HepG2 (cell line): Measurements from ENCODE around the gene PDHA2. TPM values are rescaled to one million over a fixed set of nuclear protein-coding genes. Genes with fewer than 3 reads are reported as not detected.
"Not testable (repeated sequence)": the region's sequence is repeated elsewhere in the genome, so short reads cannot be mapped to it uniquely, and the experiment has no call there.

Source experiments
- ATAC-seq: fragments of 200-7000 bp; cut with Tn5 transposase; 3 replicates; pipeline ENCODE4 v1.9.1; 2020; ENCODE audit warnings: mild to moderate bottlenecking, moderate library complexity
- BruUV-seq: library from RNA; stranded (reverse); fragments of 400-500 nt; replicated peaks from 2 replicates; lab custom pipeline; 2021; lab: Mats Ljungman, UMichigan
- CTCF ChIA-PET: fragments of 300-600 bp; formaldehyde crosslinking; extraction: SDS; loops from one replicate; lab custom pipeline; 2021; ENCODE audit warnings: low total read pairs, inconsistent platforms, low intra/inter-chr PET ratio; lab: Yijun Ruan, JAX
- POLR2A ChIA-PET: fragments of 350-600 bp; sonication (Branson Sonifier 250); formaldehyde crosslinking; loops from one replicate; lab custom pipeline; 2020; ENCODE audit warnings: antibody characterized with exemption, inconsistent platforms; lab: Yijun Ruan, JAX
- DNase-seq: peaks from one replicate; pipeline ENCODE4 v3.0.0-alpha.2; 2015; ENCODE audit warnings: low spot score
- FAIRE-seq: peaks from 3 replicates; lab custom pipeline; 2011; peaks lifted over from hg19 to GRCh38; lab: Jason Lieb, UNC
- H2AFZ ChIP-seq: one replicate; pipeline ENCODE4 v1.6.1; 2011; ENCODE audit warnings: low read length, inconsistent platforms
- H3K27ac ChIP-seq: fragments of 300-600 bp; 3 replicates; pipeline ENCODE4 v1.8.0; 2011; ENCODE audit warnings: mixed run types, mild to moderate bottlenecking, mixed read lengths, low read length, inconsistent platforms; ENCODE audit not compliant: insufficient read depth; ENCODE audit errors: extremely low read length
- H3K27me3 ChIP-seq, 2 experiments: fragments of 200-600 bp in 1 of 2; 2 replicates in 1 of 2; 3 replicates in 1 of 2; pipeline versions ENCODE4 v1.6.0 to v1.8.0; 2011; ENCODE audit warnings: low read length in 2 of 2, mild to moderate bottlenecking in 2 of 2, moderate library complexity in 2 of 2, inconsistent platforms in 1 of 2; ENCODE audit not compliant: insufficient read depth in 2 of 2, control insufficient read depth in 1 of 2
- H3K36me3 ChIP-seq, 2 experiments: fragments of 200-600 bp in 1 of 2; replicated peaks in 1 of 2; 2 replicates in 1 of 2; 3 replicates in 1 of 2; pipeline versions ENCODE4 v1.5.1 to v1.8.0; 2011; ENCODE audit warnings: low read length in 2 of 2, inconsistent platforms in 1 of 2; ENCODE audit not compliant: insufficient read depth in 2 of 2, control insufficient read depth in 1 of 2
- H3K4me1 ChIP-seq: 2 replicates; pipeline ENCODE4 v1.5.1; 2012; ENCODE audit warnings: low read length, inconsistent platforms; ENCODE audit not compliant: insufficient read depth
- H3K4me2 ChIP-seq: 2 replicates; pipeline ENCODE4 v1.6.0; 2011; ENCODE audit warnings: low read depth, low read length, inconsistent platforms
- H3K4me3 ChIP-seq, 3 experiments: fragments of 200-600 bp in 1 of 3; sonication (generic), shearing (Covaris generic) in 1 of 3; replicated peaks in 1 of 3; 2 replicates each; pipeline ENCODE4 v1.5.1; 2011 to 2016; ENCODE audit warnings: low read length in 3 of 3, inconsistent platforms in 2 of 3, low read depth in 2 of 3, mild to moderate bottlenecking in 2 of 3, control low read depth in 1 of 3, mixed read lengths in 1 of 3; ENCODE audit not compliant: insufficient read depth in 1 of 3
- H3K79me2 ChIP-seq: one replicate; pipeline ENCODE4 v1.6.1; 2011; ENCODE audit warnings: low read length, inconsistent platforms; ENCODE audit not compliant: insufficient read depth
- H3K9ac ChIP-seq: 2 replicates; pipeline ENCODE4 v1.6.0; 2011; ENCODE audit warnings: mild to moderate bottlenecking, low read depth, low read length, inconsistent platforms; ENCODE audit not compliant: insufficient read depth
- H3K9me3 ChIP-seq: 2 replicates; pipeline ENCODE4 v1.5.1; 2012; ENCODE audit warnings: mild to moderate bottlenecking, low read length
- H4K20me1 ChIP-seq: 2 replicates; pipeline ENCODE4 v1.6.0; 2011; ENCODE audit warnings: inconsistent platforms, mild to moderate bottlenecking, low read length, moderate library complexity; ENCODE audit not compliant: insufficient read depth
- FOXK1 ChIP-seq: sonication (generic); formaldehyde crosslinking; IDR thresholded peaks from 2 replicates; pipeline ENCODE4 v1.4.0; 2020; ENCODE audit warnings: low read depth, missing genetic modification reagents, borderline replicate concordance
- ZNF317 ChIP-seq: sonication (generic); formaldehyde crosslinking; IDR thresholded peaks from 2 replicates; pipeline ENCODE4 v1.5.0; 2020; ENCODE audit warnings: mild to moderate bottlenecking, missing genetic modification reagents
- WGBS: methylation state at CpG from one replicate; pipeline ENCODE4 v1.1.6; 2017; ENCODE audit warnings: low lambda C conversion rate; 5-methylcytosine and 5-hydroxymethylcytosine counted together
- in situ Hi-C: cut with HindIII; loops from 2 replicates; pipeline ENCODE4 v1.10.0; 2017; ENCODE audit warnings: low pct_unique_long_range_greater_than_20kb; ENCODE audit not compliant: extremely low pct_ligation_motif_present
- intact Hi-C: fragments of 100-400 bp; cut with micrococcal nuclease; formaldehyde crosslinking; loops from one replicate; pipeline ENCODE4 v1.10.0; 2022; ENCODE audit not compliant: unreplicated experiment
- polyA plus RNA-seq, 8 experiments: library from polyadenylated mRNA; depleted of rRNA in 3 of 8; stranded (reverse) in 7 of 8; unstranded in 1 of 8; fragments of >200 nt; fragmentation: Illumina TruSeq in 4 of 8; extraction: Trizol in 4 of 8; gene quantifications; 2 replicates each; pipeline versions ENCODE4 v1.2.1 to v1.2.3, GENCODE V29; 2011 to 2016; ENCODE audit warnings: low read depth in 4 of 8, missing spikeins in 1 of 8, mixed read lengths in 1 of 8; ENCODE audit not compliant: insufficient read depth in 1 of 8
- total RNA-seq, 5 experiments: library from RNA; depleted of rRNA; stranded (reverse); fragments of >200 nt; fragmentation: Illumina TruSeq; extraction: Trizol; gene quantifications; 2 replicates each; pipeline ENCODE4 v1.2.3, GENCODE V29; 2016; ENCODE audit warnings: low read depth in 1 of 5
- TF ChIP-seq, protein P1 (sequence below): sonication (generic); formaldehyde crosslinking; IDR thresholded peaks from 2 replicates; pipeline ENCODE4 v1.5.0; 2020; ENCODE audit warnings: mild to moderate bottlenecking, missing genetic modification reagents

Gene PDHA2
- total and polyA plus RNA-seq, 2 of the 13 experiments (the other 11 are each of a cell fraction or from before 2014, with no cell fraction given) = not detected

DNA sequence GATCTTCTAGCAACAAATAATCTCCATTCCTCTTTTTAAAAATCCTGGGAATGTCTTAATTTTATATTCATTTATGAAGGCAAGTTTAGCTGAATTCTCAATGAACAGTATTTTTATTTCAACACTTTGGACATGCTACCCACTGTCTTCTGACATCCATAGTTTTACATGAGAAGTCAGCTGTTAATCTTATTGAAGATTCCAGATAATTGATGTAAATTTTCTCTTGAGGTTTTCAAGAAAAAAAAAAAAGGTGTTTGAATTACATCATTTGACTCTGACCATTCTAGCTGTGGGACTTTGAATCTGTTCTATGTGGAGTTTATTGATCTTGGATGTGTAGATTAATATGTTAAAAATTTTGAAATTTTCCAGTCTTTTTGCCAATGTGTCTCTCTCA lies 28.0 kb downstream of the PDHA2 start:
- no peak for ATAC-seq
- BruUV-seq = no TSS peak
- Histone ChIP-seq H2AFZ (no peak overlapping the region), H4K20me1 (no peaks in the 10 kb centered on the region), H3K9ac (no peak overlapping the region), H3K27ac (no peak overlapping the region), H3K36me3 (no peaks in the 10 kb centered on the region), H3K4me3 (no peak overlapping the region), H3K27me3 (no peaks in the 10 kb centered on the region), H3K9me3 (peaks cover 76% of the 10 kb centered on the region), H3K79me2 (no peaks in the 10 kb centered on the region), H3K4me1 (no peaks in the 10 kb centered on the region), H3K4me2 (no peak overlapping the region)
- DNase-seq = no peak
- in situ Hi-C loops = no loop called here
- intact Hi-C loops = no loop called here
- ChIA-PET POLR2A (no interaction called here), CTCF (no interaction called here)
- TF ChIP-seq FOXK1 (no peak), ZNF317 (CRISPR knock-in tag) (peak; percentile 99)
- TF ChIP-seq, protein P1, sequence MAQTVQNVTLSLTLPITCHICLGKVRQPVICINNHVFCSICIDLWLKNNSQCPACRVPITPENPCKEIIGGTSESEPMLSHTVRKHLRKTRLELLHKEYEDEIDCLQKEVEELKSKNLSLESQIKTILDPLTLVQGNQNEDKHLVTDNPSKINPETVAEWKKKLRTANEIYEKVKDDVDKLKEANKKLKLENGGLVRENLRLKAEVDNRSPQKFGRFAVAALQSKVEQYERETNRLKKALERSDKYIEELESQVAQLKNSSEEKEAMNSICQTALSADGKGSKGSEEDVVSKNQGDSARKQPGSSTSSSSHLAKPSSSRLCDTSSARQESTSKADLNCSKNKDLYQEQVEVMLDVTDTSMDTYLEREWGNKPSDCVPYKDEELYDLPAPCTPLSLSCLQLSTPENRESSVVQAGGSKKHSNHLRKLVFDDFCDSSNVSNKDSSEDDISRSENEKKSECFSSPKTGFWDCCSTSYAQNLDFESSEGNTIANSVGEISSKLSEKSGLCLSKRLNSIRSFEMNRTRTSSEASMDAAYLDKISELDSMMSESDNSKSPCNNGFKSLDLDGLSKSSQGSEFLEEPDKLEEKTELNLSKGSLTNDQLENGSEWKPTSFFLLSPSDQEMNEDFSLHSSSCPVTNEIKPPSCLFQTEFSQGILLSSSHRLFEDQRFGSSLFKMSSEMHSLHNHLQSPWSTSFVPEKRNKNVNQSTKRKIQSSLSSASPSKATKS (CRISPR knock-in tag) = no peak
- no peak for FAIRE-seq

DNA sequence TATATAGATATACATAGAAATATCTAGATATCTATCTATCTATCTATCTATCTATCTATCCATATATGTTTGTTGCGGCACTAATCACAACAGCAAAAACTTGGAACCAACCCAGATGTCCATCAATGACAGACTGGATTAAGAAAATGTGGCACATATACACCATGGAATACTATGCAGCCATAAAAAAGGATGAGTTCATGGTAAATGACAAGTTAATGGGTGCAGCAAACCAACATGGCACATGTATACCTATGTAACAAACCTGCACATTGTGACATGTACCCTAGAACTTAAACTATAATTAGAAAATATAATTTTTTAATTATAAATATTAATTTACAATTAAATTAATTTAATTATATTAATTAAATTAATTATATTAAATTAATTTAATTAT lies 29.5 kb downstream of the PDHA2 start:
- WGBS = 100% methylated on average over 1 of the region's 1 CpG
- FAIRE-seq, POLR2A ChIA-PET: not testable (repeated sequence)

More for the DNA sequence above, 29.5 kb downstream of the PDHA2 start:
- H3K4me2 ChIP-seq, H3K36me3 ChIP-seq, DNase-seq, BruUV-seq, intact Hi-C loops, H3K4me3 ChIP-seq, CTCF ChIA-PET, H3K79me2 ChIP-seq, in situ Hi-C loops, H2AFZ ChIP-seq, ATAC-seq, H3K4me1 ChIP-seq, H3K27ac ChIP-seq, H3K27me3 ChIP-seq, H3K9ac ChIP-seq, H4K20me1 ChIP-seq: not testable (repeated sequence)
- peaks cover 72% of the 10 kb centered on the region for H3K9me3 ChIP-seq
